HG03460 (cell line): Measurements from ENCODE around the gene N4BP2.
A peak's percentile ranks its signal among the peaks of the same experiment; 100 is the strongest.

ENCODE experiments used
- ATAC-seq: cut with Tn5 transposase; IDR thresholded peaks from one replicate; pipeline ENCODE4 v1.9.1; 2021; ENCODE audit not compliant: unreplicated experiment

Gene N4BP2

GRCh38 chr4:40205259-40206198 is 148.9 kb downstream of the N4BP2 start:
- ATAC-seq, result peak; percentile 59

DNA sequence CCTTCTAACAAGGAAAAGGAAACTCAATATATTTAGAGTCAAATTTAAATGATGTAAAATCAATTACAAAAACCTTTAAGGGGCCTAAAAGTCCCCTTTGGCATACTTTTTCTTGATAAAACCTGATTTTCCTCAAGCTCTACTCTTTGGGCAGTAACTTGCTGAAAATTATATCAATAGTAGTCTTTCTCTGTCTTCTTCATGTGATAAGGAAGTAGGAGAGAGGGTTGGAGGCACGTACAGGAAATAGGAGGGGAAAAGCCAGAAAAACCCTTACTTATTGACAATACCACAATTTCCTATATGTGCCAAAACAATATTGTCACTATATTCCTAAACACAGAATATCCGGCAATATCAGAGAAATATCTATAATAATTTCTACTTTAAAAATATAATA is 149.8 kb downstream of the N4BP2 start:
- ATAC-seq, result no peak
